ENCODE data around the gene PCDHGC5.
A peak's percentile ranks its signal among the peaks of the same experiment; 100 is the strongest.

Gene PCDHGC5

DNA sequence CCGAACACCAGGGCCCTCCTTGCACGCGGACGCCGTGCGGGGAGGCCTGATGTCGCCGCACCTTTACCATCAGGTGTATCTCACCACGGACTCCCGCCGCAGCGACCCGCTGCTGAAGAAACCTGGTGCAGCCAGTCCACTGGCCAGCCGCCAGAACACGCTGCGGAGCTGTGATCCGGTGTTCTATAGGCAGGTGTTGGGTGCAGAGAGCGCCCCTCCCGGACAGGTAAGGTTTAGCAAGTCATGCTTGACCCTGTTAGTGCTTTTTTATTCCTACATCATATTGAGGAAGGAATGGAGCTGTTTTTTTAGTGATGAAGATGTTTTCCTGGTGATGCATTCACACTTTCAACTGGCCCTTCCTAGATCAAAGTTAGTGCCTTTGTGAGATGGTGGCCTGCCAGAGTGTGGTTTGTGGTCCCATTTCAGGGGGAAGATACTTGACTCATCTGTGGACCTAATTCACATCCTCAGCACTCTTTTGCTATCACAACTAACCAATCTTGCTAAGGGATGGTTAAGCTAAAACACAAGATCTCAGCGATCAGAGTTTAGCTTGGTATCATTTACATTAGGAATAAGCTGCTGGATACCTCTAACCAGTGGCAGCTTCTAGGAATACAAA is 10.4 kb upstream of the PCDHGC5 start:
- no peaks in the 10 kb centered on the region for H3K9me3 ChIP-seq (ENCODE audit: control insufficient read depth, insufficient read depth, low read depth, low read length)
- peak overlapping the region; percentile 13; the same call in 1 of the 2 replicates for H3K4me3 ChIP-seq (ENCODE audit: low read depth, low read length)
- peaks cover 26% of the 10 kb centered on the region for H3K4me1 ChIP-seq (ENCODE audit: control insufficient read depth, insufficient read depth, low read length)
- H3K27me3 ChIP-seq (ENCODE audit: control insufficient read depth, insufficient read depth, low read length), result peaks cover 29% of the 10 kb centered on the region
- H3K27ac ChIP-seq (ENCODE audit: low read depth, low read length), result no peak overlapping the region
- H3K36me3 ChIP-seq (ENCODE audit: control insufficient read depth, insufficient read depth, low read length), result no peaks in the 10 kb centered on the region
- no peak overlapping the region for H3K9ac ChIP-seq (ENCODE audit: low read length)

DNA sequence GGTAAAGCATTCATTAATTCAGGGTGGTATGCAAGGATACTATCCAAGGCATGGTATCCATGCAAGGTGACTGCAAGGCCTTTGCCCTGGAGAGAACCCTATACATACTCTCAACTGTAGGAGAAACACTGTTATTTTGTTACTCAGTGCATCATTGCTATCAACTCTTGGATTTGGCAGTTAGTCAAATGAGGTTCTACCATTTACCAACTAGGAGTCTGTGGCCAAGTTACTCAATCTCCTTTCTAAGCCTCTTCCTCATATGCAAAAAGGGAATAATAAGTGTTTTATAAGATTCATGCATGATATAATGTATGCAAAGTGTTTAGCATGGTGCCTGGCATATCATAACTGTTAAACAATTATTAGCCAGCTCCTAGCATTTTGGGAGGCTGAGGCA is 9.1 kb upstream of the PCDHGC5 start:
- no peak overlapping the region for H3K27ac ChIP-seq (ENCODE audit: low read depth, low read length)
- peaks cover 29% of the 10 kb centered on the region for H3K27me3 ChIP-seq (ENCODE audit: control insufficient read depth, insufficient read depth, low read length)
- peaks cover 36% of the 10 kb centered on the region for H3K4me1 ChIP-seq (ENCODE audit: control insufficient read depth, insufficient read depth, low read length)
- H3K4me3 ChIP-seq (ENCODE audit: low read depth, low read length), result no peak overlapping the region
- no peaks in the 10 kb centered on the region for H3K36me3 ChIP-seq (ENCODE audit: control insufficient read depth, insufficient read depth, low read length)
- no peak overlapping the region for H3K9ac ChIP-seq (ENCODE audit: low read length)
- H3K9me3 ChIP-seq (ENCODE audit: control insufficient read depth, insufficient read depth, low read depth, low read length), result no peaks in the 10 kb centered on the region

GRCh38 chr5:141483902-141484301 is 5.0 kb upstream of the PCDHGC5 start:
- H3K4me3 ChIP-seq (ENCODE audit: low read depth, low read length), result peak overlapping the region; percentile 74
- H3K9ac ChIP-seq (ENCODE audit: low read length), result peak overlapping the region; percentile 40
- no peaks in the 10 kb centered on the region for H3K9me3 ChIP-seq (ENCODE audit: control insufficient read depth, insufficient read depth, low read depth, low read length)
- peak overlapping the region; percentile 37; the same call in 1 of the 2 replicates for H3K27ac ChIP-seq (ENCODE audit: low read depth, low read length)
- no peaks in the 10 kb centered on the region; the same call in 1 of the 2 replicates for H3K36me3 ChIP-seq (ENCODE audit: control insufficient read depth, insufficient read depth, low read length)
- H3K27me3 ChIP-seq (ENCODE audit: control insufficient read depth, insufficient read depth, low read length), result peaks cover 27% of the 10 kb centered on the region
- H3K4me1 ChIP-seq (ENCODE audit: control insufficient read depth, insufficient read depth, low read length), result peaks cover 38% of the 10 kb centered on the region

DNA sequence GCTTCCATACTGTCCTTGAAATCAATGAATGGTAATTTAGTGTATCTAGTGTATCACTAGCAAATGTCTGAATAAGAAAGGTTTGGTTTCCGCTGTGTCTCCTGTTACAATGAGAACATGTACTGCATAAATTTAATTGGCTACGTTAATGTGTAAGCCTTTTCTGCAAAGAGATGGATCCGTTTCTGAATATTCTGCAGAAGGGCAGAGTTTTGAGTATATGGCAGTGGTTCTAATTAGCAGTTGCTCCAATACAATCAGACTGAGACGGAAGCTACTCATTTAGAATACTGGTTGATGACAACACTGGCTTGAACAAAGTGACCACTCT is 4.6 kb upstream of the PCDHGC5 start:
- Histone ChIP-seq H3K4me1 (ENCODE audit: control insufficient read depth, insufficient read depth, low read length) (peaks cover 41% of the 10 kb centered on the region), H3K27me3 (ENCODE audit: control insufficient read depth, insufficient read depth, low read length) (peaks cover 31% of the 10 kb centered on the region), H3K4me3 (ENCODE audit: low read depth, low read length) (peak overlapping the region; percentile 74), H3K9me3 (ENCODE audit: control insufficient read depth, insufficient read depth, low read depth, low read length) (no peaks in the 10 kb centered on the region), H3K9ac (ENCODE audit: low read length) (peak overlapping the region; percentile 40), H3K36me3 (ENCODE audit: control insufficient read depth, insufficient read depth, low read length) (no peaks in the 10 kb centered on the region; the same call in 1 of the 2 replicates), H3K27ac (ENCODE audit: low read depth, low read length) (peak overlapping the region; percentile 37; the same call in 1 of the 2 replicates)

DNA sequence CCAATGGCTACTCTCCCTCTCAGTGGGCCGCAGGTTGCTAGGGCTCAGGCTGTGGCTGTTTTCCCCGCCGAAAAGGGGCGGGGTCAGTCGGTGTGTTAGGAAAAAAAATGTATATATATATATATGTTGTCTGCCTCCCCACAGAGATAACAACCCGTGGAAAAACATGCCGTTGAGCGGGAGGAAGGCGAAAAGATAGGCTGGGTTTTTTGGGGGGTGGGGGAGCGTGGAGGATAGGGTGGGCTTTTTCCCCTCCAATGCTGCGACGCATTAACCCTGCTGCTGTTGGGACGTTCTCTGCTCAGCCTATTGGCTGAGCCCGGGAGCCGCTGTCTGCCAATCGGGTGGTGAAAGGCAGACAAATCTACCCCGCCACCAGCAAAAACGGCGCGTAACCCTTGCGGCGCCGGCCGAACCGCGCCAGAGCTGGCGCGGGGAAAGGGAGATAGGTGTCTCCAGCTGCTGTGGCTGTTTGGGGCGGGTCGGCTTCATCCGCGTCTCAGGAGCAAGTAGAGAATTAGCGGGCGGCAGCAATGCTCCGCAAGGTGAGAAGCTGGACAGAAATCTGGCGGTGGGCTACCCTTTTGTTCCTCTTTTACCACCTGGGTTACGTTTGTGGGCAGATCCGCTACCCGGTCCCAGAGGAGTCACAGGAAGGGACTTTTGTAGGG is 4.1 kb upstream of the PCDHGC5 start, which contains the start of gene PCDHGC4:
Gene PCDHGC4, plus strand, starts transcription at position 390 of the 671 bp plus-strand sequence. Its CDS starts 144 bp downstream, at position 534.
- Histone ChIP-seq H3K27me3 (ENCODE audit: control insufficient read depth, insufficient read depth, low read length) (peaks cover 36% of the 10 kb centered on the region), H3K27ac (ENCODE audit: low read depth, low read length) (peak within 1 kb of the TSS; percentile 37; the same call in 1 of the 2 replicates), H3K36me3 (ENCODE audit: control insufficient read depth, insufficient read depth, low read length) (no peaks in the 10 kb centered on the region; the same call in 1 of the 2 replicates), H3K4me1 (ENCODE audit: control insufficient read depth, insufficient read depth, low read length) (peaks cover 43% of the 10 kb centered on the region), H3K9me3 (ENCODE audit: control insufficient read depth, insufficient read depth, low read depth, low read length) (no peaks in the 10 kb centered on the region), H3K9ac (ENCODE audit: low read length) (peak within 1 kb of the TSS; percentile 40), H3K4me3 (ENCODE audit: low read depth, low read length) (peak within 1 kb of the TSS; percentile 74)

GRCh38 chr5:141485321-141486055 is 3.4 kb upstream of the PCDHGC5 start:
- Histone ChIP-seq H3K27ac (ENCODE audit: low read depth, low read length) (no peak overlapping the region), H3K27me3 (ENCODE audit: control insufficient read depth, insufficient read depth, low read length) (peaks cover 43% of the 10 kb centered on the region), H3K4me1 (ENCODE audit: control insufficient read depth, insufficient read depth, low read length) (peaks cover 43% of the 10 kb centered on the region), H3K36me3 (ENCODE audit: control insufficient read depth, insufficient read depth, low read length) (no peaks in the 10 kb centered on the region; the same call in 1 of the 2 replicates), H3K9ac (ENCODE audit: low read length) (peak overlapping the region; percentile 32), H3K9me3 (ENCODE audit: control insufficient read depth, insufficient read depth, low read depth, low read length) (no peaks in the 10 kb centered on the region), H3K4me3 (ENCODE audit: low read depth, low read length) (peak overlapping the region; percentile 74)

GRCh38 chr5:141486091-141486490 is 2.8 kb upstream of the PCDHGC5 start:
- Histone ChIP-seq H3K36me3 (ENCODE audit: control insufficient read depth, insufficient read depth, low read length) (no peaks in the 10 kb centered on the region; the same call in 1 of the 2 replicates), H3K4me1 (ENCODE audit: control insufficient read depth, insufficient read depth, low read length) (peaks cover 46% of the 10 kb centered on the region), H3K9me3 (ENCODE audit: control insufficient read depth, insufficient read depth, low read depth, low read length) (no peaks in the 10 kb centered on the region), H3K27ac (ENCODE audit: low read depth, low read length) (no peak overlapping the region), H3K4me3 (ENCODE audit: low read depth, low read length) (peak overlapping the region; percentile 74; the same call in 1 of the 2 replicates), H3K27me3 (ENCODE audit: control insufficient read depth, insufficient read depth, low read length) (peaks cover 49% of the 10 kb centered on the region), H3K9ac (ENCODE audit: low read length) (no peak overlapping the region)

GRCh38 chr5:141487131-141487530 is 1.8 kb upstream of the PCDHGC5 start:
- Histone ChIP-seq H3K27ac (ENCODE audit: low read depth, low read length) (no peak overlapping the region), H3K36me3 (ENCODE audit: control insufficient read depth, insufficient read depth, low read length) (no peaks in the 10 kb centered on the region; the same call in 1 of the 2 replicates), H3K4me3 (ENCODE audit: low read depth, low read length) (no peak overlapping the region), H3K9me3 (ENCODE audit: control insufficient read depth, insufficient read depth, low read depth, low read length) (no peaks in the 10 kb centered on the region), H3K9ac (ENCODE audit: low read length) (no peak overlapping the region), H3K27me3 (ENCODE audit: control insufficient read depth, insufficient read depth, low read length) (peaks cover 59% of the 10 kb centered on the region), H3K4me1 (ENCODE audit: control insufficient read depth, insufficient read depth, low read length) (peaks cover 49% of the 10 kb centered on the region)

GRCh38 chr5:141489841-141490240 is 960 bp downstream of the PCDHGC5 start:
- Histone ChIP-seq H3K36me3 (ENCODE audit: control insufficient read depth, insufficient read depth, low read length) (no peaks in the 10 kb centered on the region; the same call in 1 of the 2 replicates), H3K27me3 (ENCODE audit: control insufficient read depth, insufficient read depth, low read length) (peaks cover 84% of the 10 kb centered on the region), H3K9me3 (ENCODE audit: control insufficient read depth, insufficient read depth, low read depth, low read length) (no peaks in the 10 kb centered on the region), H3K4me1 (ENCODE audit: control insufficient read depth, insufficient read depth, low read length) (peaks cover 54% of the 10 kb centered on the region), H3K27ac (ENCODE audit: low read depth, low read length) (no peak overlapping the region), H3K9ac (ENCODE audit: low read length) (no peak overlapping the region), H3K4me3 (ENCODE audit: low read depth, low read length) (no peak overlapping the region)

GRCh38 chr5:141490271-141490670 is 1.4 kb downstream of the PCDHGC5 start:
- H3K4me3 ChIP-seq (ENCODE audit: low read depth, low read length), result no peak overlapping the region
- peaks cover 56% of the 10 kb centered on the region for H3K4me1 ChIP-seq (ENCODE audit: control insufficient read depth, insufficient read depth, low read length)
- peaks cover 80% of the 10 kb centered on the region for H3K27me3 ChIP-seq (ENCODE audit: control insufficient read depth, insufficient read depth, low read length)
- H3K27ac ChIP-seq (ENCODE audit: low read depth, low read length), result no peak overlapping the region
- H3K9ac ChIP-seq (ENCODE audit: low read length), result no peak overlapping the region
- H3K36me3 ChIP-seq (ENCODE audit: control insufficient read depth, insufficient read depth, low read length), result no peaks in the 10 kb centered on the region; the same call in 1 of the 2 replicates
- no peaks in the 10 kb centered on the region for H3K9me3 ChIP-seq (ENCODE audit: control insufficient read depth, insufficient read depth, low read depth, low read length)

All from HUES6 (cell line).